ENCODE data around the gene EXD1.
"Not testable (repeated sequence)": the region's sequence is repeated elsewhere in the genome, so short reads cannot be mapped to it uniquely, and the experiment has no call there.

The EXD1 gene

DNA sequence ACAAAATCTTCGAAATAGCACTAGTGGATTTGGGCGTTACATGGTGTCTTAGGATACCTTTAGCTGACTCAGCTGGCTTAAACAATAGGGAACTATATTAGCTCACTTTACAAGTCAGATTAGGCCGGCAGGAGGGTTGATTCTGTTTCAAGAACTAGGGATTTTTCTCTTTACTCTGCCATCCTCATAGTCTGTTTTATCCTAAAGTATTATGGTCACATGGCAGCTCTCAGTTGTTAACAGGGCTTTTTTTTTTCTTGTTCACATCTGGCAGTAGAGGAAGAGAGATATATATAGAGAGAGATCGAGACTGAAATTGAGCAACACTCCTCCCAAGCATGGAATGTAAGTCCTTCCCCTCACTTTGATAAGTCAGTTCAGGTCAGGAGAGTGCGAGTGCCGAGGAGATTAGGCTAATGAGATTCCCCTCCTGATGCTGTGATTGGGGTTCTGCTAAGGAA lies 33.4 kb upstream of the EXD1 start:
- H3K9me3 ChIP-seq, result no peaks in the 10 kb centered on the region
- DNase-seq, result no peak
- H3K27me3 ChIP-seq, result no peaks in the 10 kb centered on the region
- intact Hi-C loops (cut with DNase I; ENCODE audit: low total_unique reads), result no loop called here
- no peak overlapping the region for H3K4me3 ChIP-seq
- H3K27ac ChIP-seq, result no peak overlapping the region
- TF ChIP-seq, protein P1, sequence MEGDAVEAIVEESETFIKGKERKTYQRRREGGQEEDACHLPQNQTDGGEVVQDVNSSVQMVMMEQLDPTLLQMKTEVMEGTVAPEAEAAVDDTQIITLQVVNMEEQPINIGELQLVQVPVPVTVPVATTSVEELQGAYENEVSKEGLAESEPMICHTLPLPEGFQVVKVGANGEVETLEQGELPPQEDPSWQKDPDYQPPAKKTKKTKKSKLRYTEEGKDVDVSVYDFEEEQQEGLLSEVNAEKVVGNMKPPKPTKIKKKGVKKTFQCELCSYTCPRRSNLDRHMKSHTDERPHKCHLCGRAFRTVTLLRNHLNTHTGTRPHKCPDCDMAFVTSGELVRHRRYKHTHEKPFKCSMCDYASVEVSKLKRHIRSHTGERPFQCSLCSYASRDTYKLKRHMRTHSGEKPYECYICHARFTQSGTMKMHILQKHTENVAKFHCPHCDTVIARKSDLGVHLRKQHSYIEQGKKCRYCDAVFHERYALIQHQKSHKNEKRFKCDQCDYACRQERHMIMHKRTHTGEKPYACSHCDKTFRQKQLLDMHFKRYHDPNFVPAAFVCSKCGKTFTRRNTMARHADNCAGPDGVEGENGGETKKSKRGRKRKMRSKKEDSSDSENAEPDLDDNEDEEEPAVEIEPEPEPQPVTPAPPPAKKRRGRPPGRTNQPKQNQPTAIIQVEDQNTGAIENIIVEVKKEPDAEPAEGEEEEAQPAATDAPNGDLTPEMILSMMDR (IDR thresholded peaks at IDR 0.05), result no peak
- no peaks in the 10 kb centered on the region for H3K4me1 ChIP-seq
- peaks cover 32 to 43% (median 33%) of the 10 kb centered on the region in 3 donors for H3K36me3 ChIP-seq

DNA sequence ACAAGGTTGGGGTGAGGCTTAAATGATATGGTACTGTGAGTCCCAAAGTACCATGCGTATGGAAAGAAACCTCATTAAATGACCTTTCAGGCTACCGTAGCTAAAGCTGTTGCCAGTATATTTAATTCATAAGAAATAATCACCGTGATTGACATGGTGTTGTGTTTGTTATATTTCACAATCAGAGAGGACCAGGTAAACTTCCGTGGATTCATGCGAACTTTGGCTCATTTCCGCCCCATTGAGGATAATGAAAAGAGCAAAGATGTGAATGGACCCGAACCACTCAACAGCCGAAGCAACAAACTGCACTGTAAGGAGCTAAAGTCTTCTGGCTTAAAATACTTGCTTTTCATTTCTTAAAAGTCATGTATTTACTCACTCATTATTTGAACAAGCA lies 32.0 kb upstream of the EXD1 start:
- Histone ChIP-seq H3K9me3 (no peaks in the 10 kb centered on the region), H3K36me3 (peaks cover 38 to 50% (median 41%) of the 10 kb centered on the region in 3 donors), H3K4me3 (no peak overlapping the region), H3K4me1 (no peaks in the 10 kb centered on the region), H3K27ac (no peak overlapping the region), H3K27me3 (no peaks in the 10 kb centered on the region)
- intact Hi-C loops (cut with DNase I; ENCODE audit: low total_unique reads), result no loop called here
- DNase-seq, result no peak
- TF ChIP-seq, protein P1 (IDR thresholded peaks at IDR 0.05), result no peak

GRCh38 chr15:41260924-41261323 lies 30.4 kb upstream of the EXD1 start:
- intact Hi-C loops (cut with DNase I; ENCODE audit: low total_unique reads), result not testable (repeated sequence)

GRCh38 chr15:41259546-41260189 lies 29.1 kb upstream of the EXD1 start:
- Histone ChIP-seq H3K9me3 (no peaks in the 10 kb centered on the region), H3K36me3 (peaks cover 30 to 45% (median 35%) of the 10 kb centered on the region in 3 donors), H3K4me1 (no peaks in the 10 kb centered on the region), H3K4me3 (no peak overlapping the region), H3K27me3 (no peaks in the 10 kb centered on the region), H3K27ac (no peak overlapping the region)
- TF ChIP-seq, protein P1 (IDR thresholded peaks at IDR 0.05), result no peak
- DNase-seq, result no peak
- intact Hi-C loops (cut with DNase I; ENCODE audit: low total_unique reads), result loop anchor here (10.0 kb wide), 1 partner anchor 1155 kb away; the partner anchor contains the start of gene BMF

More at GRCh38 chr15:41260924-41261323, 30.4 kb upstream of the EXD1 start:
- not testable (repeated sequence) for H3K9me3 ChIP-seq, H3K27ac ChIP-seq, DNase-seq, H3K4me1 ChIP-seq, H3K27me3 ChIP-seq, H3K4me3 ChIP-seq
- H3K36me3 ChIP-seq, result peaks cover 35 to 52% (median 37%) of the 10 kb centered on the region in 3 donors

DNA sequence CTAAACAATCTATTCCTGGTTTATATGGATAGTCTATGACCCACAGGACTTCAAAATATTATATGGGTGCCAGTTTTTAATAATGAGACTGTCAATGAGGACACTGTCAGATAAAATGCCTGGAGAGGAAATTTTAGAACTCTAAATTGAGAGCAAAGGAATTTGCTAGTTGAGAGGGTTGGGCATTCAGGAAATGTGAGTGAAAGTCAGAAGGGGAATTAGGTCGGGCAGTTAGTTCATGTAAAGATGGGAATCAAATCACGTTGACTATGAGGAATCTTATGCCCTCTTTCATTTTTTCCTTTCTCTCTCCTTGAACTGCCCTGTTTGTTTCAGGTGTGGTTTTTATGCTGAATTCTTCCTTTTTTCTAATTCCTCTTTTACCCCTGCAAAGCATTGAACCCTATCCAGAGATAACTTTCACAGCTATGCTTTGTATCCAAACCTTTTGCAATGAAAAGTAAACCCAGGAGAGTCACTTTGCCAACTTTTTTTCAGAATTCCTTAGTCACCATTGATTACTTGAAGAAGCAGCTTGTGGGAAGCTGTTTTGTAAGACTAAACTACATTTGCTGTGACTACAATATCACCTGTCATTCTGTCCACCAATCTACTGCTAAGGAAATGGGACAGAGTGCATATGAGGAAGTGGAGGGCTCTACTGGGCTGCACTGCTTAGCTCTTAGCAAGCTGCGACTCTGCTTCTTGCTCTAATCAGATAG lies 28.4 kb upstream of the EXD1 start:
- no peaks in the 10 kb centered on the region for H3K9me3 ChIP-seq
- H3K27ac ChIP-seq, result no peak overlapping the region
- H3K36me3 ChIP-seq, result peaks cover 28 to 40% (median 30%) of the 10 kb centered on the region in 3 donors
- intact Hi-C loops (cut with DNase I; ENCODE audit: low total_unique reads), result loop anchor here (10.0 kb wide), 1 partner anchor 1154 kb away; the partner anchor contains the start of gene BMF
- no peaks in the 10 kb centered on the region for H3K4me1 ChIP-seq
- no peak for DNase-seq
- no peaks in the 10 kb centered on the region for H3K27me3 ChIP-seq
- TF ChIP-seq, protein P1 (IDR thresholded peaks at IDR 0.05), result no peak
- H3K4me3 ChIP-seq, result no peak overlapping the region

DNA sequence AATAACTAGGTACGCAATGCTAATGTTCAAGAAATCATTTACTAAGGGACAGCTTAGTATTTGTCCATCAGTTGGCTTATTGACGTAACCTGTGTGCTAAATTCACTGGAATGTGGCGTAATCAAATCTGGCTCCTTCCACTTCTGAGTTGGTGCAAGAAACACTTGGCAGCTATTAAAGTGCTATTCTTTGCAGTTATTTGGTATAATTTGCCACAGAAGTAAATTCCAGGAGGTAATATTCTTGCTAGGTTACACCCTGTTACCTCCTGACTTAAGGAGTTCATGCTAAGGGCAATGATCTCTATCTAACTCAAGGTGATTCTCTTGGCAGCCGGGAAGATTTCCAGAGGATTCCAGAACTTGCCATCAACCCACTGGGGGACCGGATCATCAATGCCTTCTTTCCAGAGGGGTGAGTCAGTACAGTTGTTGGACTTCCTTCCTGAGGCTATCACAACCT lies 26.1 kb upstream of the EXD1 start:
- H3K4me1 ChIP-seq, result no peaks in the 10 kb centered on the region
- intact Hi-C loops (cut with DNase I; ENCODE audit: low total_unique reads), result loop anchor here (10.0 kb wide), 1 partner anchor 1152 kb away; the partner anchor contains the start of gene BMF
- H3K36me3 ChIP-seq, result peaks cover 14 to 36% (median 22%) of the 10 kb centered on the region in 3 donors
- no peak overlapping the region for H3K27ac ChIP-seq
- no peak for DNase-seq
- no peaks in the 10 kb centered on the region for H3K9me3 ChIP-seq
- no peak overlapping the region for H3K4me3 ChIP-seq
- TF ChIP-seq, protein P1 (IDR thresholded peaks at IDR 0.05), result no peak
- H3K27me3 ChIP-seq, result no peaks in the 10 kb centered on the region
